ENCODE results near the gene ZMYM2.

GRCh38 chr13:20136781-20137703 is 178.5 kb downstream of the ZMYM2 start:
- no peak for TF ChIP-seq CTCF (IDR thresholded peaks at IDR 0.05; ENCODE audit: borderline replicate concordance, extremely low read depth, low read length, poor library complexity, severe bottlenecking)
- TF ChIP-seq EZH2 (IDR thresholded peaks at IDR 0.05; ENCODE audit: borderline replicate concordance, low read depth, low read length, severe bottlenecking), result no peak
